Suprapubic skin (tissue), 4 donors: ENCODE results near the gene PADI4.

Source experiments
- EP300 ChIP-seq: sonication (generic); formaldehyde crosslinking; IDR thresholded peaks from one replicate; pipeline ENCODE4 v1.6.1; 2017; ENCODE audit warnings: antibody characterized with exemption
- POLR2A ChIP-seq, 2 donors: fragments of 450-650 bp; IDR thresholded peaks; one replicate each; pipeline ENCODE4 v1.6.1; 2017; ENCODE audit warnings: antibody characterized with exemption in 2 of 2, mild to moderate bottlenecking in 2 of 2, moderate library complexity in 2 of 2
- POLR2AphosphoS5 ChIP-seq, 3 donors: sonication (generic); formaldehyde crosslinking; IDR thresholded peaks; one replicate each; pipeline ENCODE4 v1.6.1; 2017; ENCODE audit warnings: antibody characterized with exemption in 3 of 3
- TF ChIP-seq, protein P1 (sequence below), 2 donors: fragments of 200-600 bp in 1 of 2; fragments of 450-650 bp in 1 of 2; sonication (generic) in 1 of 2; IDR thresholded peaks; one replicate each; pipeline ENCODE4 v1.5.1; 2016 to 2019; ENCODE audit warnings: antibody characterized with exemption in 2 of 2, mild to moderate bottlenecking in 1 of 2, moderate library complexity in 1 of 2

- TF ChIP-seq, protein P1, sequence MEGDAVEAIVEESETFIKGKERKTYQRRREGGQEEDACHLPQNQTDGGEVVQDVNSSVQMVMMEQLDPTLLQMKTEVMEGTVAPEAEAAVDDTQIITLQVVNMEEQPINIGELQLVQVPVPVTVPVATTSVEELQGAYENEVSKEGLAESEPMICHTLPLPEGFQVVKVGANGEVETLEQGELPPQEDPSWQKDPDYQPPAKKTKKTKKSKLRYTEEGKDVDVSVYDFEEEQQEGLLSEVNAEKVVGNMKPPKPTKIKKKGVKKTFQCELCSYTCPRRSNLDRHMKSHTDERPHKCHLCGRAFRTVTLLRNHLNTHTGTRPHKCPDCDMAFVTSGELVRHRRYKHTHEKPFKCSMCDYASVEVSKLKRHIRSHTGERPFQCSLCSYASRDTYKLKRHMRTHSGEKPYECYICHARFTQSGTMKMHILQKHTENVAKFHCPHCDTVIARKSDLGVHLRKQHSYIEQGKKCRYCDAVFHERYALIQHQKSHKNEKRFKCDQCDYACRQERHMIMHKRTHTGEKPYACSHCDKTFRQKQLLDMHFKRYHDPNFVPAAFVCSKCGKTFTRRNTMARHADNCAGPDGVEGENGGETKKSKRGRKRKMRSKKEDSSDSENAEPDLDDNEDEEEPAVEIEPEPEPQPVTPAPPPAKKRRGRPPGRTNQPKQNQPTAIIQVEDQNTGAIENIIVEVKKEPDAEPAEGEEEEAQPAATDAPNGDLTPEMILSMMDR (IDR thresholded peaks at IDR 0.05), result no peak
- no peak for TF ChIP-seq POLR2AphosphoS5 (IDR thresholded peaks at IDR 0.05)
- no peak for TF ChIP-seq POLR2A (IDR thresholded peaks at IDR 0.05)
- TF ChIP-seq EP300, result no peak
Observed at GRCh38 chr1:17359808-17360207, 51.8 kb downstream of the PADI4 start.
